SK-N-SH treated with all-trans-retinoic acid at 6 μM for 48 hours (cell line): ENCODE data around the gene SOS1.
"Not testable (repeated sequence)": the region's sequence is repeated elsewhere in the genome, so short reads cannot be mapped to it uniquely, and the experiment has no call there.

Experiments used
- GLIS3 ChIP-seq: fragments of 250-450 bp; sonication (Bioruptor Pico); IDR thresholded peaks from 2 replicates; pipeline ENCODE4 v1.5.0; 2020; ENCODE audit warnings: mild to moderate bottlenecking, moderate library complexity
- PATZ1 ChIP-seq: fragments of 250-450 bp; sonication (Bioruptor Pico); IDR thresholded peaks from 2 replicates; pipeline ENCODE4 v1.8.0; 2020; ENCODE audit warnings: mild to moderate bottlenecking, moderate library complexity, borderline replicate concordance
- RARB ChIP-seq: fragments of 250-450 bp; sonication (Bioruptor Pico); IDR thresholded peaks from 2 replicates; pipeline ENCODE4 v1.8.0; 2021; ENCODE audit warnings: mild to moderate bottlenecking, moderate library complexity
- TCF4 ChIP-seq: fragments of 250-450 bp; sonication (Bioruptor Pico); IDR thresholded peaks from 2 replicates; pipeline ENCODE4 v1.8.0; 2021; ENCODE audit warnings: mild to moderate bottlenecking, moderate library complexity, borderline replicate concordance
- TSHZ2 ChIP-seq: fragments of 250-450 bp; sonication (Bioruptor Pico); IDR thresholded peaks from 2 replicates; pipeline ENCODE4 v1.5.0; 2020; ENCODE audit warnings: mild to moderate bottlenecking, moderate library complexity
- ZFP30 ChIP-seq: fragments of 450-650 bp; formaldehyde crosslinking; IDR thresholded peaks from 2 replicates; pipeline ENCODE4 v1.5.0; 2022; ENCODE audit warnings: mild to moderate bottlenecking, moderate library complexity

- TF ChIP-seq PATZ1 (CRISPR knock-in tag); ZFP30; TSHZ2 (CRISPR knock-in tag); TCF4; GLIS3 (CRISPR knock-in tag); RARB (CRISPR knock-in tag): not testable (repeated sequence)
These were observed 34.7 kb upstream of the SOS1 start for GRCh38 chr2:39155573-39155972.
